Measurements from ENCODE around the gene INPP4B. TPM values are rescaled to one million over a fixed set of nuclear protein-coding genes. Genes with fewer than 3 reads are reported as not detected.

Gene INPP4B
- total and polyA plus RNA-seq, 2 experiments from 2014 or later, result 4.6 to 5.5 TPM

- Histone ChIP-seq H3K9me3 (ENCODE audit: low read depth) (no peaks in the 10 kb centered on the region), H3K4me3 (no peak overlapping the region), H3K27ac (peak overlapping the region; percentile 13), H3K4me1 (ENCODE audit: low read depth) (peaks cover 18% of the 10 kb centered on the region), H3K27me3 (no peaks in the 10 kb centered on the region), H3K36me3 (no peaks in the 10 kb centered on the region)
- TF ChIP-seq, protein P1, sequence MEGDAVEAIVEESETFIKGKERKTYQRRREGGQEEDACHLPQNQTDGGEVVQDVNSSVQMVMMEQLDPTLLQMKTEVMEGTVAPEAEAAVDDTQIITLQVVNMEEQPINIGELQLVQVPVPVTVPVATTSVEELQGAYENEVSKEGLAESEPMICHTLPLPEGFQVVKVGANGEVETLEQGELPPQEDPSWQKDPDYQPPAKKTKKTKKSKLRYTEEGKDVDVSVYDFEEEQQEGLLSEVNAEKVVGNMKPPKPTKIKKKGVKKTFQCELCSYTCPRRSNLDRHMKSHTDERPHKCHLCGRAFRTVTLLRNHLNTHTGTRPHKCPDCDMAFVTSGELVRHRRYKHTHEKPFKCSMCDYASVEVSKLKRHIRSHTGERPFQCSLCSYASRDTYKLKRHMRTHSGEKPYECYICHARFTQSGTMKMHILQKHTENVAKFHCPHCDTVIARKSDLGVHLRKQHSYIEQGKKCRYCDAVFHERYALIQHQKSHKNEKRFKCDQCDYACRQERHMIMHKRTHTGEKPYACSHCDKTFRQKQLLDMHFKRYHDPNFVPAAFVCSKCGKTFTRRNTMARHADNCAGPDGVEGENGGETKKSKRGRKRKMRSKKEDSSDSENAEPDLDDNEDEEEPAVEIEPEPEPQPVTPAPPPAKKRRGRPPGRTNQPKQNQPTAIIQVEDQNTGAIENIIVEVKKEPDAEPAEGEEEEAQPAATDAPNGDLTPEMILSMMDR (IDR thresholded peaks at IDR 0.05; ENCODE audit: low read depth, low read length), result no peak
- DNase-seq (ENCODE audit: low read depth in 1 of 2, low spot score in 1 of 2), result no peak
Measured at GRCh38 chr4:142687547-142688275, 158.4 kb downstream of the INPP4B start.

DNA sequence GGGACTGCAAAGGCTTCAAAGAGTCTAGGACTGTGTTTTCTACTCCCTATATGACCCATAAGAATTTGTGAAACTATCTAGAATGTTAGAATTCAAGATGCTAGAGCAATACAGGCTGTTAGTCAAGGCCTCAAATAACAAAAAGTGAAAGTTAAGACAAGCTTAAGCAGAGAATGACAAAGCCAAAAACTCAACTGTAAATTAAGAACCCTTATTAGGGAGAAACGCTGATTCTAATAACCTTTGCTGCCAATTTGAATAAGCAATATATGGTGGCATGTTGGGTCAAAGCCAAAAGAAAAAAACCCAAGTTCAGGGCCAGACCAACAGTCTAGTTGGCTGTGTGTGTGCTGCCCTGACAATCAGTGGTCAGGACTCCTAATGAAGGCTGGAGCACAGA, 160.0 kb downstream of the INPP4B start:
- TF ChIP-seq, protein P1 (IDR thresholded peaks at IDR 0.05; ENCODE audit: low read depth, low read length), result no peak
- Histone ChIP-seq H3K27ac (no peak overlapping the region), H3K4me1 (ENCODE audit: low read depth) (peaks cover 18% of the 10 kb centered on the region), H3K4me3 (no peak overlapping the region), H3K27me3 (no peaks in the 10 kb centered on the region), H3K9me3 (ENCODE audit: low read depth) (no peaks in the 10 kb centered on the region), H3K36me3 (no peaks in the 10 kb centered on the region)
- DNase-seq (ENCODE audit: low read depth in 1 of 2, low spot score in 1 of 2), result no peak

DNA sequence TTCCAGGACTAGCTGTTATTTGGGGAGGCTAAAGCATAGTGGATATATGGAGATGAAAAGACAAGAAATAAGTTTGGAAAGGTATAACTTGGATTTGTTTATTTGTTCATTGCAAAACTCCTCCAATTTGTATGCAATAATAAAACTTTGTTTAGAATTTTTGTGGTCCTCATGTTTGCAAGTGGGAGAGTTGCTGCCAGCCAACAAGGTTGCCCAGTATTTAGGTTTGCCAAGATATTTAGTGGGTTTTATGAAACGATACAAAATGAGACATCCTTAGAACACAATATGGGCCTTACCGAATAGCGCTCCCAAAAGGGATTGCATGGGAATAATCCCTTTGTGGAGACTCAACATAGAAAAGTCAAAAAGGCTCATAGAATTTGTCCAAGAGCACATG, 162.1 kb downstream of the INPP4B start:
- Histone ChIP-seq H3K27ac (no peak overlapping the region), H3K9me3 (ENCODE audit: low read depth) (no peaks in the 10 kb centered on the region), H3K4me1 (ENCODE audit: low read depth) (peaks cover 14% of the 10 kb centered on the region), H3K27me3 (no peaks in the 10 kb centered on the region), H3K4me3 (no peak overlapping the region), H3K36me3 (no peaks in the 10 kb centered on the region)
- TF ChIP-seq, protein P1 (IDR thresholded peaks at IDR 0.05; ENCODE audit: low read depth, low read length), result no peak
- DNase-seq (ENCODE audit: low read depth in 1 of 2, low spot score in 1 of 2), result no peak

DNA sequence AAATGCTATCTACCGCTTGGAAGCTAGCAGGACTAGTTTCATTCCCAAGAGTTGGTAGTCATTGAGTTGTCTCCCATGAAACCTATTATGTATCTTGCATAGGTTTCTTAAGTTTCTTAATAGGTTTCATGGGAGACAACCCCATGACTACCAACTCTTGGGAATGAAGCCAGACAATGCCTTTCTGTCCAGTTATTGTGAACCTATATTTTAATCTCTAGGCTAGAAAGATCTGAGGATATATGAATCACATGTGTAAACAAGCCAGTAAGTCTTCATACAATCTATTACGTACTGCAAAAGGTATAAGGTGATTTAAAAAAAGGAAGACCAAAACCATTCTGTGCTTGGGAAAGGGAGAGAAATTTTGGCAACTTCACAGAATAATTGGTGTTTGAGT, 162.6 kb downstream of the INPP4B start:
- DNase-seq (ENCODE audit: low read depth in 1 of 2, low spot score in 1 of 2), result no peak
- Histone ChIP-seq H3K4me1 (ENCODE audit: low read depth) (peaks cover 14% of the 10 kb centered on the region), H3K27me3 (no peaks in the 10 kb centered on the region), H3K9me3 (ENCODE audit: low read depth) (no peaks in the 10 kb centered on the region), H3K27ac (no peak overlapping the region), H3K4me3 (no peak overlapping the region), H3K36me3 (no peaks in the 10 kb centered on the region)
- TF ChIP-seq, protein P1 (IDR thresholded peaks at IDR 0.05; ENCODE audit: low read depth, low read length), result no peak

- TF ChIP-seq, protein P1 (IDR thresholded peaks at IDR 0.05; ENCODE audit: low read depth, low read length), result peak; percentile 28
- H3K9me3 ChIP-seq (ENCODE audit: low read depth), result no peaks in the 10 kb centered on the region
- H3K4me1 ChIP-seq (ENCODE audit: low read depth), result no peaks in the 10 kb centered on the region
- H3K27ac ChIP-seq, result no peak overlapping the region
- H3K27me3 ChIP-seq, result no peaks in the 10 kb centered on the region
- no peaks in the 10 kb centered on the region for H3K36me3 ChIP-seq
- H3K4me3 ChIP-seq, result no peak overlapping the region
- peak in 1 of 2 donors; percentile 6 for DNase-seq (ENCODE audit: low read depth in 1 of 2, low spot score in 1 of 2)
Measured at GRCh38 chr4:142671516-142671915, 174.6 kb downstream of the INPP4B start.
